SK-N-SH (cell line): Measurements from ENCODE around the gene SLC19A3. TPM values are rescaled to one million over a fixed set of nuclear protein-coding genes. Genes with fewer than 3 reads are reported as not detected.
"Not testable (repeated sequence)": the region's sequence is repeated elsewhere in the genome, so short reads cannot be mapped to it uniquely, and the experiment has no call there.

Experiments
- CTCF ChIA-PET: fragments of 300-600, 350-600 bp; formaldehyde crosslinking; extraction: SDS; loops from one replicate; lab custom pipeline; 2021; lab: Yijun Ruan, JAX
- POLR2A ChIA-PET: fragments of 350-600 bp; sonication (Branson Sonifier 250); formaldehyde crosslinking; extraction: SDS; loops from one replicate; lab custom pipeline; 2020; ENCODE audit warnings: antibody characterized with exemption, inconsistent platforms; lab: Yijun Ruan, JAX
- DNase-seq: peaks from one replicate; pipeline ENCODE4 v3.0.0; 2012
- H2AFZ ChIP-seq: fragments of 200-600 bp; sonication (generic); 2 replicates; pipeline ENCODE4 v1.8.1; 2016; ENCODE audit warnings: antibody characterized with exemption, mild to moderate bottlenecking, low read depth
- H3F3A ChIP-seq: fragments of 200-600 bp; sonication (generic); replicated peaks from 2 replicates; pipeline ENCODE3; 2016; ENCODE audit warnings: antibody characterized with exemption, mild to moderate bottlenecking; ENCODE audit not compliant: insufficient read depth
- H3K27ac ChIP-seq, 2 experiments: fragments of 200-500 bp in 1 of 2; fragments of 200-600 bp in 1 of 2; sonication (Bioruptor generic) in 1 of 2; sonication (generic), shearing (Covaris generic) in 1 of 2; 2 replicates each; pipeline versions ENCODE4 v1.5.1 to v1.6.1; 2014 to 2016; ENCODE audit warnings: low read depth in 2 of 2, inconsistent platforms in 1 of 2, low read length in 1 of 2, mild to moderate bottlenecking in 1 of 2, mixed read lengths in 1 of 2
- H3K27me3 ChIP-seq: fragments of 200-600 bp; sonication (generic), shearing (Covaris generic); 2 replicates; pipeline ENCODE4 v1.6.1; 2016; ENCODE audit warnings: mixed run types; ENCODE audit not compliant: insufficient read depth
- H3K36me3 ChIP-seq, 2 experiments: fragments of 200-500 bp in 1 of 2; fragments of 200-600 bp in 1 of 2; sonication (Bioruptor generic) in 1 of 2; sonication (generic) in 1 of 2; replicated peaks in 1 of 2; 2 replicates each; pipeline versions ENCODE3 to v1.5.1; 2014 to 2016; ENCODE audit warnings: low read length in 1 of 2, mild to moderate bottlenecking in 1 of 2; ENCODE audit not compliant: insufficient read depth in 2 of 2, control insufficient read depth in 1 of 2
- H3K4me1 ChIP-seq, 2 experiments: fragments of 200-500 bp in 1 of 2; fragments of 200-600 bp in 1 of 2; sonication (Bioruptor generic) in 1 of 2; sonication (generic), shearing (Covaris generic) in 1 of 2; 2 replicates each; pipeline versions ENCODE4 v1.5.1 to v1.6.1; 2014 to 2016; ENCODE audit warnings: low read depth in 1 of 2, low read length in 1 of 2, mixed run types in 1 of 2; ENCODE audit not compliant: insufficient read depth in 2 of 2, control insufficient read depth in 1 of 2
- H3K4me2 ChIP-seq: fragments of 200-600 bp; sonication (generic), shearing (Covaris generic); 2 replicates; pipeline ENCODE4 v1.6.1; 2017; ENCODE audit warnings: mixed run types
- H3K4me3 ChIP-seq, 2 experiments: fragments of 200-500 bp in 1 of 2; fragments of 200-600 bp in 1 of 2; sonication (Bioruptor generic) in 1 of 2; sonication (generic), shearing (Covaris generic) in 1 of 2; 2 replicates each; pipeline versions ENCODE4 v1.5.1 to v1.8.1; 2014 to 2016; ENCODE audit warnings: low read depth in 2 of 2, inconsistent platforms in 1 of 2, low read length in 1 of 2, mild to moderate bottlenecking in 1 of 2, mixed read lengths in 1 of 2, moderate library complexity in 1 of 2
- H3K79me2 ChIP-seq: fragments of 200-600 bp; sonication (generic); 2 replicates; pipeline ENCODE4 v1.8.1; 2017; ENCODE audit warnings: mild to moderate bottlenecking; ENCODE audit not compliant: insufficient read depth
- H3K9ac ChIP-seq: fragments of 200-600 bp; sonication (generic); 2 replicates; pipeline ENCODE4 v1.6.1; 2017; ENCODE audit warnings: mixed run types
- H3K9me2 ChIP-seq: fragments of 200-600 bp; sonication (generic); 2 replicates; pipeline ENCODE4 v1.6.1; 2017; ENCODE audit warnings: mixed run types
- H3K9me3 ChIP-seq: fragments of 200-600 bp; sonication (generic); 2 replicates; pipeline ENCODE4 v1.6.1; 2017; ENCODE audit warnings: mixed run types, mild to moderate bottlenecking, moderate library complexity
- H4K20me1 ChIP-seq: fragments of 200-600 bp; sonication (generic); 2 replicates; pipeline ENCODE4 v1.6.1; 2017; ENCODE audit warnings: mild to moderate bottlenecking, mixed run types; ENCODE audit not compliant: insufficient read depth
- CHD2 ChIP-seq: fragments of 150-350 bp; IDR thresholded peaks from 2 replicates; pipeline ENCODE4 v1.6.1; 2018; ENCODE audit warnings: low read length; ENCODE audit not compliant: partially characterized antibody
- CTCF ChIP-seq: fragments of 200-600 bp; sonication (generic); IDR thresholded peaks from 2 replicates; pipeline ENCODE4 v1.6.1; 2017; ENCODE audit warnings: antibody characterized with exemption, mild to moderate bottlenecking, moderate library complexity
- EP300 ChIP-seq, 2 experiments: IDR thresholded peaks; 2 replicates each; pipeline versions ENCODE4 v1.4.0 to v1.6.1; 2012; ENCODE audit warnings: borderline replicate concordance in 1 of 2, low read depth in 1 of 2, low read length in 1 of 2
- EZH2phosphoT487 ChIP-seq: fragments of 200-600 bp; sonication (generic); IDR thresholded peaks from 2 replicates; pipeline ENCODE4 v1.6.1; 2017; ENCODE audit warnings: low read depth, mixed run types, mild to moderate bottlenecking, antibody characterized with exemption, moderate library complexity, borderline replicate concordance
- FOSL2 ChIP-seq: IDR thresholded peaks from 2 replicates; pipeline ENCODE4 v1.4.0; 2012; ENCODE audit warnings: low read depth, mild to moderate bottlenecking, moderate library complexity, borderline replicate concordance
- IRF3 ChIP-seq: fragments of 150-350 bp; IDR thresholded peaks from 2 replicates; pipeline ENCODE4 v1.6.1; 2016; ENCODE audit warnings: mild to moderate bottlenecking, low read depth, low read length
- MXI1 ChIP-seq: IDR thresholded peaks from 2 replicates; pipeline ENCODE4 v1.6.1; 2012; ENCODE audit warnings: mild to moderate bottlenecking, low read depth, low read length, improper control_type of control experiment
- NFIC ChIP-seq: IDR thresholded peaks from 2 replicates; pipeline ENCODE4 v1.4.0; 2012; ENCODE audit warnings: borderline replicate concordance
- REST ChIP-seq: IDR thresholded peaks from 2 replicates; pipeline ENCODE4 v1.6.1; 2012; ENCODE audit warnings: mild to moderate bottlenecking, low read depth, low read length, moderate library complexity
- SIN3A ChIP-seq: IDR thresholded peaks from 2 replicates; pipeline ENCODE4 v1.6.1; 2012; ENCODE audit warnings: low read depth, mild to moderate bottlenecking, low read length, moderate library complexity, borderline replicate concordance
- SMC3 ChIP-seq: IDR thresholded peaks from 2 replicates; pipeline ENCODE4 v1.6.1; 2012; ENCODE audit warnings: low read depth, low read length, improper control_type of control experiment
- TCF12 ChIP-seq: IDR thresholded peaks from 2 replicates; pipeline ENCODE4 v1.4.0; 2012
- WGBS: methylation state at CpG from one replicate; pipeline ENCODE4 v1.1.6; 2017; ENCODE audit warnings: low lambda C conversion rate; 5-methylcytosine and 5-hydroxymethylcytosine counted together
- polyA plus RNA-seq, 3 experiments: library from polyadenylated mRNA; depleted of rRNA; stranded (reverse); fragments of >200 nt; gene quantifications; 2 replicates each; pipeline ENCODE4 v1.2.3, GENCODE V29; 2012

The SLC19A3 gene
- polyA plus RNA-seq, 1 of the 3 experiments (the other 2 are of a cell fraction) = 0.02 TPM

- H4K20me1 ChIP-seq = no peaks in the 10 kb centered on the region
- no peak for DNase-seq
- POLR2A ChIA-PET = no interaction called here
- H3K79me2 ChIP-seq = no peaks in the 10 kb centered on the region
- CTCF ChIA-PET = no interaction called here
- no peaks in the 10 kb centered on the region for H3K9me2 ChIP-seq
- no peak within 1 kb of the TSS for H3K27ac ChIP-seq
- no peak within 1 kb of the TSS for H3K4me3 ChIP-seq
- H3K9ac ChIP-seq = no peak within 1 kb of the TSS
- WGBS = 26% methylated on average over 6 of the region's 15 CpGs
- H3K4me2 ChIP-seq = no peak within 1 kb of the TSS
- no peaks in the 10 kb centered on the region for H3K36me3 ChIP-seq
- H3K4me1 ChIP-seq = no peaks in the 10 kb centered on the region
- TF ChIP-seq REST (no peak), SMC3 (no peak), TCF12 (no peak), EZH2phosphoT487 (no peak), CTCF (no peak), IRF3 (no peak), SIN3A (no peak), EP300 (IDR thresholded peaks at IDR 0.05; ENCODE audit: borderline replicate concordance in 1 of 2, low read depth in 1 of 2, low read length in 1 of 2) (no peak), MXI1 (no peak), CHD2 (no peak), FOSL2 (no peak), NFIC (no peak)
- no peaks in the 10 kb centered on the region for H3K9me3 ChIP-seq
- no peak within 1 kb of the TSS for H2AFZ ChIP-seq
- H3F3A ChIP-seq = no peaks in the 10 kb centered on the region
- peaks cover 43% of the 10 kb centered on the region for H3K27me3 ChIP-seq
Measured at GRCh38 chr2:227724394-227725039, 6.7 kb upstream of the SLC19A3 start, which contains the start of gene SCYGR6. TSS of gene SCYGR6 (minus strand) at chr2:227724757. CDS start at chr2:227724757, 0 bp downstream.

GRCh38 chr2:227722821-227723220 is 5.0 kb upstream of the SLC19A3 start:
- H3K27ac ChIP-seq, H3K9me2 ChIP-seq, H3K4me2 ChIP-seq, DNase-seq, H3K9ac ChIP-seq, H2AFZ ChIP-seq, H4K20me1 ChIP-seq, H3K79me2 ChIP-seq, H3F3A ChIP-seq, POLR2A ChIA-PET, H3K4me1 ChIP-seq, CTCF ChIA-PET, H3K4me3 ChIP-seq, H3K36me3 ChIP-seq, H3K9me3 ChIP-seq: not testable (repeated sequence)
- 13% methylated on average over 2 of the region's 7 CpGs for WGBS
- H3K27me3 ChIP-seq = peaks cover 40% of the 10 kb centered on the region
